ENCODE results near the gene UBTD1.
"Not testable (repeated sequence)": the region's sequence is repeated elsewhere in the genome, so short reads cannot be mapped to it uniquely, and the experiment has no call there.

The UBTD1 gene

DNA sequence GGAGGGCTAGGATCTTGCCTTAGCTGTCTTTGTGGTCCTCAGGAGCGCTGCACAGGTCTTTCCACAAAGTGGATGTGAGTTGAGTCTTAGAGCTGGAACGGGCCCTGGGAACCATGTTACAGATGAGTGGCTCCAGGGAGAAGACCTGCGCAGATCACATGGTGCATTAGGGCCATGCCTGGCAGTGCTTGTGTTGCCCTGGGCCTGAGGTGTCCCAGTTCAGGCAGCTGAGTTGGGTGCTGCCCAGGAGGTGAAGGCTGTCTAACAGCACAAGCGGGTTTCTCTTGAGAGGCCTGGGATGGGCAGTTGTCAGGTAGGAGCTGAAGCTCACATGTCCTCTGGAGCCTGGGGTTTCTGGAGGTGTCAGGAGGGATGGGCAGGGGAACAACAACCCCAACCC, 40.1 kb downstream of the UBTD1 start:
- no peak for DNase-seq (ENCODE audit: low read depth)

DNA sequence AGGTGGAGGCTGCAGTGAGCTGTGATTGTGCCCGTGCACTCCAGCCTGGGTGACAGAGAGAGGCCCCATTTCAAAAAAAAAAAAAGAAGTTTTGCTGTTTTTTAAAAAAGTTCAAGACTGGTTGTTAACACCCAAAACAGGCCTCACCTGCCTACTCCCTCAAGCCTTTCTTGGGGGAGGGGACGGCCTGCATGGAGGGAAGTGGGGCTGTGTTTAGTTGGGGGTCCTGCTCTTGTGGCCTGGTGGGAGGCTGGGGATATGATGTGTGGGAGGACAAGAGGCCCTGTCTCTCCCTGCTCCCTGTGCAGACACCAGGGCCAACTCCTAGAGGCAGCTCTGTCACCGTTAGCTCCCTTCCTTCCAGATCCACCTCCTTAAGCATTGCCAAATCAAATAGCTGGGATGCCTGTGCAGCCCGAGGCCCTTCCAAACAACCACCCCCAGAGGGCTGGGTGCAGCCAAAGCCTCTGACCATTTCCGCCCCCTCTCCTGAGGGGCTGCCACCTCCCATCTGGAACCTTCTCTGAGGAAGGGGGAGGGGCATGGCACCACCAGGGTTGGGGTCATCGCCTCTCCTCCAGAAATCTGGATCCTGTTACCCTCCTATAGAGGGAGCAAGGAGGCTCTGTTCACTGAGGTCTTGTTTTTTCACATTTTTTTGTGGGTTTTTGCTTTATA, 40.9 kb downstream of the UBTD1 start:
- DNase-seq (ENCODE audit: low read depth): peak; percentile 31

DNA sequence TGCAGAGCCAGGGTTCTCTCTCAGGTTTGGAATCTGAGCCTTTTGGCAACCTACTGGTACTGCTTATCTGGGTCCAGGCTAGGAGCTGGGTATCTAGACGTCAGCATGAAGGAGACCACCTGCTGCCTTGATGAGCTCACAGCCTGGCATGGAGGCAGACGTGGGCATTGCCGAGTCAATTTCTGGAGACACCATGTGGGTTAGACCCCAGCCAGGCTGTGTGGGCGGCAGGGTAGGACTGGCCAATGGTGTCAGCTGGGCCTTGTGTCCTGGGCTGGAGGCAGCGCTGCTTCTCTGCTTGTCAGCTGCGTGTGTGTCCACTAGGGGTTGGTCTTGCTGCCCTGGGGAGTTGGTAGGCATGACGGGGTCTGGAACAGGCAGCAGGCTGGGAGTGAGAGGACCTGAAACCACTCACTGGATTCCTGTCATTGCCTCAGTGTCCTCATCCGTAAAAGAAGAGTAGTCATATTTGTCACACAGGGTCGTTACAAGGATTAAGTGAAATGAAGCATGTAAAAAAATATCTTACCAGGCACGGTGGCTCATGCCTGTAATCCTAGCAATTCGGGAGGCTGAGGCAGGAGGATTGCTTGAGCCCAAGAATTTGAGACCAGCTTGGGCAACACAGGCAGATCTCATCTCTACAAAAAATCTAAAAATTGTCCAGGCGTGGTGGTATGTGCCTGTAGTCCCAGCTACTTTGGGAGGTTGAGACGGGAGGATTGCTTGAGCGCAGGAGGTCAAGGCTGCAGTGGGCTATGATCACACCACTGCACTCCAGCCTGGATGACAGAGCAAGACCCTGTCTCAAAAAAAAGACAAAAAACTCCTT, 42.2 kb downstream of the UBTD1 start:
- DNase-seq (ENCODE audit: low read depth): no peak

DNA sequence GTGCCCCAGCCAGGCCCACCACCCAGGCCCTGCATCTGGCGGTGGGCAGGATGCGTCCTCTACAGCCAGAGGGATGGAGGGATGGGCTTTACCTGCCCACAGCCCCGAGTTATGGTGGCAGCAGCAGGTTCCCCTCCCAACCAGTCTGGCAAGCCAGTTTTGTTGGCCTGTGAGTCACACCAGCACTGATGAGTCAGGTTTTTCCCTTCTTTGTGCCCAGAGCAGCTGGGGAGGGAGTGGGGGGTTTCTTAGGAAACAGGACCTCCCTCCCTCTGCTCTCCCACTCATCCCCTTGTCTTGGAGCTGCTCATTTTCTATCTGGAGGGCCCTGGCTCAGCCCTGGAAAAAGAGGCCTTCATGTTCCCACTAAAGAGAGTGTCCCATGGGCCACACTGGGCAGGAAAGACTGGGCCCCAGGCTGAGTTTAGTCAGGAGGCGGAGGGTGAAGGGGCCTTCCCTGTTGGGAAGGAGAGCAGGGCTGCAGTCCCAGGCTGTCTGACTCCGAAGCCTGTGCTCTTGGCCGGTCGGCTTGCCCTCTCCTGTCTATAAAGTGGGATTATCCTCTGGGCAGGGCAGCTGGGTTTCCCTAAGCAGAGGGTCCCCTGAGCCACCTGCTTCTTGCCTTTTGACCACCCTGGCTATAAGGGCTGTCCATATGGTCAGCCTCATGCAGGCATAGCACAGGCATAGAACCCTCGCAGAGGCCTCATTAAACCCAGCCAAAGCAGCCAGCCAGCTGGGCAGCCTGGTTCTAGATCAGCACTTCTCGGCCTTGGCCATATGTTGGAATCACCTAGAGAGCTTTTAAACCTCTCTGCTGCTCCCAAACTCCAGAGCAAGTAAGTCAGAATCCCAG, 43.7 kb downstream of the UBTD1 start:
- DNase-seq (ENCODE audit: low read depth): peak; percentile 97

DNA sequence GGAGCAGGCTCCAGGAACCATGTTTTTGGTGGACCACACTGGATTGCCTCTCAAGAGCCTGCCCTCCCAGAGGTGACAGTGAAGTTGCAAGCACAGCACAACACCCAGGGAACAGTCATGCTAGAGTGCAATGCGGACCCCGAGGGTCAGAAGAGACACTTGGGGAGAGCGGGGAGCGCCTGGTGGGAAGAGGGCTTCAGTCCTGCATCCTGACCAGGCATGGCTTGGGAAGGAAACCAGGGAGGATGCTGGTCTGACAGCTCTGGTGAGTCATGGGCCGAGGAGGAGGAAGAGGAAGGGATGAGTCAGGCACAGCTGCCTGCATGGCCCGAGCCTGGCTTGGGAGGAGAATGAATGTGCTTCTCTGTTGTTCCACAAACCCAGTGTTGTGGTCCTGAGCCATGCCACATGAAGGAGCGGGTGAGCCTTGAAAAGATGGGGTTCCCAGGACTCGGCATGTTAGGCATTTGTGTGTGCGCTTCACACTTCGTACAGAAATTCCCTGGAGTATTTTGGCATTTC, 44.4 kb downstream of the UBTD1 start:
- peak; percentile 97 for DNase-seq (ENCODE audit: low read depth)

DNA sequence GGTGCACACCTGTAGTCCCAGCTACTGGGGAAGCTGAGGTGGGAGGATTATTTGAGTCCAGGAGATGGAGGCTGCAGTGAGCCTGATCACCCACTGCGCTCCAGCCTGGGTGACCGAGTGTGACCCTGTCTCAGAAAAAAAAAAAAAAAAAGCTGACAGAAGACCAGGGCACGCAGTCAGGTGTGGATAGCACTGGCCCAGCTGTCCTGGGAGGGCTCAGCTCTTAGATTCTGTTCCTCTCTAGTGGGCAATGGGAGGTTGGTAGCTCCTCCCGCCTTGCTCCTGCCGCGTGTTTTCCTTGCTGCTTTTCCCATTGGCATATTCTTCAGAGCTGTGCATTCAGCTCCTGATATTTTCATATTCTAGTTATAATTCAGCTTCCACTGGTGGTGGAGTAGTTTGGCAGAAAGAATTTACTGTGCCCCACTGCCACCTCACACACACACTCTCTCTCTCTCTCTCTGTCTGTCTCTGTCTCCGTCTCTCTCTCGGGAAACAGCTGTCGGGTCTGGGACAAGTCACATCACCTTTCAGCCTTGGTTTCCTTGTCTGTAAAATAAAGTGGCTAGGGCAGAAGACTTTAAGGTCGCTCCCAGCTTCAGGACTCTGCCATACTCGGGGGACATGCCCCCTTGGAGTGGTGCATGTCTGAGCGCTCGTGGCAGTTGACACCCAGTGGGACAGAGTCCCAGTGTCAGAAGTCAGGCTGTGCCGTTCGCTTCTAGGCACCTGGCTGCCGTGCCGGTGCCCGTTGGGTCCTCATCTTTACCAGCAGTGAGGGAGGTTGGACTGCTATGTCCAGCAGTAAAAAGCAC, 47.9 kb downstream of the UBTD1 start:
- DNase-seq (ENCODE audit: low read depth): no peak

DNA sequence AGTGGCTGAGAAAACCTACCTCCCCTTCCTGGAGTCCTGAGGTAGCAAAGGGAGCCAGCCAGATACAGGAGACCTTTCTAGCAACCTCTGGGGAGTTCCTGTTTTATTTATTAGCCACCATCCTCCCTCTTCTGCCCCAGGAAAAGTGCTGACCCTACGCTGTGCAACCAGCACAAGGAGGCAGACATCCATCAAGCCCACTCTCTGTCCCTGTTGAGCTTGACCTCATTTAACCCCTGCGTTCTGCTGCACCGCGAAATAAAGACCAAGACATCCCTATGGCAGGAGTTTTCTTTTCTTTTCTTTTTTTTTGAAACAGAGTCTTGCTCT, 48.5 kb downstream of the UBTD1 start:
- DNase-seq (ENCODE audit: low read depth): no peak

DNA sequence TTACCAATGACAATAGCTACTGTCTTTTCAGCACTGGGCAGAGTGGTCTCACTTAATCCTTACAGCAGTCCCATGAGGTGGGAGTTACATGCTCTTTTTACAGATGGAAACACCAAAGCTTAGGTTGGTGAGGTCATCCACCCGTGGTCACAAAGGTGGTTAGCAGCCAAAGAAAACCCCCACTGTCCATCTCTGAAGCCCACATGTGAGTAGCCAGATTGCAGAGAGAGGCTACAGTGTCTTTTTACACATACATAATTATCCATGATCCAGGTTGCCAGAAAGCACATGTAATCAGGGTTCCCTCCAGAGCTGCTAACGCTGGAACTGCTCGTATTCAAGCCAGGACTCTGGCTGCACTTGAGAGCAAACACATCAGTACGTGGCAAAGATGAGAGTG, 49.2 kb downstream of the UBTD1 start:
- DNase-seq (ENCODE audit: low read depth): no peak

DNA sequence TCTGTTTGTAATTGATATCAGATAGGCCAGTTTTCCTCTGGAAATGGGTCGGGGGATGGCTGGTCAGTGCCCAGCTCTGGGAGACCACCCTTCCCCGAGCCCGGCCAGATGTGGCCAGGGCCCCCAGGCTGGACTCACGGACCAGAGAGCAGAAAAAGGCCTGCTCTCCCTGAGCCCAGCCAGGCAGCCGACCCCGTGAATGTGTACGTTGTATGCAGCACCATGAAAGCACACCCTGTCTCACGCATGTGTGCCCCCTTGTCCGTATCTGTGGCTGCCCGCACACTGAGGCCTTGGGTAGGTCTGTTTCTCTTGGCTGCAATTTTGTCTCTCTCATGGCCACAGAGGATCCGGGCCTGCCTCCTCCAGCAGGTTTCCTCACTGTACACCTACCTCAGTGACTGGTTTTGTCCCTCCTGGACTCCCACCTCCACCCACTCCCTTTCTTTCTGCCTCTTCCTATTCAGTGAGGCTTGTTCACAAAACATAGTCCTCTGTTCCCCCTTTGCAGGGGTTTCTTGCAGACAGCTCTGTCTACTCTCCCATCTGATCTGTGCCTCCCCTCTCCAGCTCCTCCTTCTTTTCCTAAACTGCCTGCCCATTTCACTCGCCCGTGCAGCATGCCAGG, 50.2 kb downstream of the UBTD1 start:
- DNase-seq (ENCODE audit: low read depth): no peak

DNA sequence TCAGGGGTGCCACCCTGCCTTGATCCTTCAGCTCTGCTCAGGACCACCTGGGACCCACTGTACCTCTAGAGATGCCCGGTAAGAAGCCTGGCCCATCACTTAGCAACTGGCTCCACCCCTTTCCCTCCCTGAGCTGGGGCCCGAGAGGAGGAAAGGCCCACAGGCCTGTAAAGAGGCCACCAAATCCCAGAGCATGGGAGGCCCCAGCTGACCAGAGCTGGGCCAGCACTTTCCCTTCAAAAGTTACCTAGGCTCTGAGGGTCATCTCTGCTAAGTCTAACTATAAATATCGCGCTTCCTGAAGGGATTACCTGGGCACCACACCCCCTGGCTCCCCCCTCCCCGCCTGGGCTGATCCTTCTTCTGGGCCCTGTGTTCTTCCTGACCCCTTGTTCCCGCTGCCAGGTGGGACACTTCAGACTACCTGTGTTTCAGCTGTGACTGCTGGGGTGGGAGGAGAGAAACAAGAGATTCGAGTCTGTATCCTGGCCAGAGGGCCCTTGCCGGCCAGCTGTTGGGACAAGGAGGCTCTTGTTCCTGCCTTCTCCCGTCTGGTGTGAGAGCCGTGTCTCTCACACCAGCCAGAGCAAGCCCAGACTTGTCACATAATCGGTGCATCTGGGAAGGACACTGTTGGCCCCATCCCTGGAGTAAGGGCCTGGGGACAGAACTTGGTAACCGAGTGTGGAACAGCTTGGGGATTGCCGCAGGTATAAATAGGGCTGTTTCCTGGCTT, 51.0 kb downstream of the UBTD1 start:
- no peak for DNase-seq (ENCODE audit: low read depth)

DNA sequence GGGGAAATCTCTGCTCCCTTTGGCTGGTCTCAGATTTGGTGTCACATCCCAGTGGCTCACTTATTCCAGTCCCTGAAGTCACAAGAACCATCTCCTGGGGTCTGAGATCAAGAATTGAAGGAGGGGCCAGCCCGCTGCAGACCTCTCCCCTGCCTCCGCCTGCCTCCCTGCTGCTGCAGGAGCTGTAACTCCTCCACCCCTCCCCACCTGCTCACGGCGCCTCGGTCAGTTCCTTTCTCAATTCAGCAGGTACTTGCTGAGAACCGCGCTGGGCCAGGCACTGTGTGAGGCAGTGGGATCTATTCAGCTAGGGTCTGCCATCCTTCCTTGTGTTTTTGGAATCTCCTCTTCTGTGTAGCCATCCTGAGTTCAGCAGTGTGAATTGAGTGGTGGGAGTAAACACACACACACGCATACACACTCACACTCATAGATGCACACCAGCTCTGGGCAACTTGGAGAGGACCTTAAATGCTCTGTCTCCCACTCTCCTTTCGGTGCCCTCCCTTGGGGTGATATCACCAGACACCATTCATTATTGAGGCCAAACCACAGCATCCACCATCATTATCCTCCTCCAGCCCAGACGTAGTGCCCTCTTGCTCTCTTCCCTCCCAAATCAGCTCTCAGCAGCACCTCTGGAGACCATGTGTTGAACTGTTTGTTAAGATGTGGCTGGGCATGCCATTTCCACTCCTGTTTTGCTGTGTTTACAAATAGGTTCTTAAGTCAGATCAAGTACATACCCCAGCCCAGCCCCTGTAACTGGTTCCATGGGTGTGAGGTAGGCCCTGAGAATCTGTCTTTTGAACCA, 51.8 kb downstream of the UBTD1 start:
- no peak for DNase-seq (ENCODE audit: low read depth)

DNA sequence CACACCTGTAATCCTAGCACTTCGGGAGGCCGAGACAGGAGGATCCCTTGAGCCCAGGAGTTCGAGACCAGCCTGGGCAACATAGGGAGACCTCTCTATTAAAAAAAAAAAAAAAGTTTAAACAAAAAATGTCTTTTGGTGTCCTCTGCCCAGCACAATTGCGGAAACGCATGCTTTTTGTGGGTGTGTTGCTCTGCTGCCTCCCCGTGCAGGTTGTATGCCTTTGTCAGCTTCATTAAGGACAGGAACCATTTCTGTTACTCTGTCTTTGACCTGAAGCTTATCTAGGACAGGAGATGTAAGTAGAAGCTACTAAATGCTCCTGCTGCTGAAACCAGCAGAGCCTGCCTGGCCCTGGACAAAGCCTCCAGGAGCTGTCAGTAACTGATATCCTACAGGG, 52.5 kb downstream of the UBTD1 start:
- no peak for DNase-seq (ENCODE audit: low read depth)

DNA sequence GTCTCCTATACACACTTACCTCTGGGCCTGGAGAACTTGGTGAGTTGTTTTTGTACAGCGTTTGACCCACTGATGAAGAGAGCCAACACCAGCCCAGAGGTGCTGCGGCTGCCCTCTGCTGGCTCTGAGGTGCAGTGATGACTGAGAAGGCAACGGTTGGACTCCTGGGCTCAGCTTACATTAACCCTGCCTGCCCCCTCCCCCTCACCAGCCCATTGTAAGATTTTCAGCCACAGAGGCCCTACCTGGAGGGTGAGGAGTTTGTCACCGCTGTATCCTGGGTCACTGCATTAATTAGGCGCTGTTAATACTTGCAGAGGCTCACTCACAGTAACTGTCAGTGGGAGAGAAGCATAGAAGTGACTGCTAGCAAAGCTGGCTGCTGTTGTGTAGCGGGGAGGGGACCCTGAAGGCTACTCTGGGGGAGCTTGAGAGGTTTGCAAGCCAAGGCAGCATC, 54.9 kb downstream of the UBTD1 start:
- DNase-seq (ENCODE audit: low read depth): peak; percentile 57

DNA sequence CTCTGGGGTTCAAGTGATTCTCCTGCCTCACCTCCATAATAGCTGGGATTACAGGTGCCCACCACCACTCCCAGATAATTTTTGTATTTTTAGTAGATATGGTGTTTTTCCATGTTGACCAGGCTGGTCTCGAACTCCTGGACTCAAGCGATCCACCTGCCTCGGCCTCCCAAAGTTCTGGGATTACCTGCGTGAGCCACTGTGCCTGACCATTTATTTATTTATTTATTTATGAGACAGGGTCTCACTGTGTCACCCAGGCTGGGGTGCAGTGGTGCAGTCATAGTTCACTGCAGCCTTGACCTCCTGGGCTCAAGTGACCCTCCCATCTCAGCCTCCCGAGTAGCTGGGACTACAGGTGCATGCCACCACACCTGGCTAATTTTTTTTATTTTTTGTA, 55.6 kb downstream of the UBTD1 start:
- not testable (repeated sequence) for DNase-seq (ENCODE audit: low read depth)

DNA sequence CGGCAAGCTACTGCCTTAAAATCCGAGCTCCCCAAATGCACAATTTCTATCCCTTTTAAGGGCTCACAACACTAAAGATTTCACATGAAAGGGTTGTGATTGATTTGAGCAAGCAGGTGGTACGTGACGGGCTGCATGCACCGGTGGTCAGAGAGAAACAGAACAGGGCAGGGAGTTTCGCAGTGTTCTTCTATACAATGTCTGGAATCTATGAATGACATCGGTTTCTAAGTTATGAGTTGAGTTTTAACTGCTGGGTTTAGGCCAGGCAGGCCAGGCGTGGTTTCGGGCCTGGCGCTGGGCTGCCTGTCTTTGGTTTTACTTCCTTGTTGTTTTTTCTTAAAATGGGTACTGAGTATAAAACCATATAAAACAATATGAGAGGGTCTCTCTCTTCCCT, 56.8 kb downstream of the UBTD1 start:
- DNase-seq (ENCODE audit: low read depth): not testable (repeated sequence)

DNA sequence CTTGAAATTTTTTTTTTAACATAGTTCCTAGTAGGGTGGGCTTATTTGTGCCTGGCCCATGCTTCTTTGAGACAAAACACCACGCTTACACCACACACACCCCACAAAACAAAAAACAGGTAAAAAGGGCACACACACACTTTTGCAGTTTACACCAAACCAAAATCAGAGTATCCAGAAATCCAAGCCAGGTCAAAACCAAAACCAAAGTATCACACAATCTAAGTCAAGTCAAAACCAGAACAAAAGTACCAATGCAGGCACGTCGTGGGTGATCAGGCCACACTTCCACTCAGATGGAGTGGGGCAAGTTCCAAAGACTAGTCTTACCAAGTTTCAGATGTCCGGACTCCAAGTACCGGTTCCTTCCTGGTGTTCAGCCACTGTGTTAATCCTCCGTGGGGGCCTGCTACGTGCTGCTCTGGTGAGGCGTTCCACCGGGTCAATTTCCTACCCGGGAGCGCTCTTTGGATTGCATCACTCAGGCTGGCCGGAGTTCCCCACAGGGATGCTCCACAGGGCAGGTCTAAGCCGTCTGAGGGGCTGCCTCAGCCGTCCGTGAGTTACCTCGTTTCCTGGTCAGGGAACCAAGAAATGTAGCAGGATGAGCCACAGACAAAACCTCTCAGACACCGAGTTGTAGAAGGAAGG, 62.1 kb downstream of the UBTD1 start:
- DNase-seq (ENCODE audit: low read depth): peak; percentile 50

DNA sequence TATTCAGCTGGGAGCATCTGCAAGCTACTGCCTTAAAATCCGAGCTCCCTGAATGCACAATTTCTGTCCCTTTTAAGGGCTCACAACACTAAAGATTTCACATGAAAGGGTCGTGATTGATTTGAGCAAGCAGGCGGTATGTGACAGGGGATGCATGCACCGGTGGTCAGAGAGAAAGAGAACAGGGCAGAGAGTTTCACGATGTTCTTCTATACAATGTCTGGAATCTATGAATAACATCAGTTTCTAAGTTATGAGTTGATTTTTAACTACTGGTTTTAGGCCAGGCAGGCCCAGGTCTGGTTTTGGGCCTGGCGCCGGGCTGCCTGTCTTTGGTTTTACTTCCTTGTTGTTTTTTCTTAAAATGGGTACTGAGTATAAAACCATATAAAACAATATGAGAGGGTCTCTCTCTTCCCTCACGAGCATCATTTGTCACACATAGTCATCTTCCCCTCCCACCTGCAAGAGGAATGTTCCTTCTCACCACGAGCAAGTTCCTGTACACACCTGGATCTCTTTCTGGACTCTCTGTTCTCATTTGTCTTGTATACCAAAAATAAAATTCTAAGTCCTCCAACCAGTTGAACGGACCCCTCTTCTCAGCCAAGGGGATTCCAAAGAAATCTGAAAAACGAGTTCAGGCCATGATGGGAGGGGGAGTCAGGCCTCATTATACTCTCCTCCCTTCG, 62.8 kb downstream of the UBTD1 start:
- DNase-seq (ENCODE audit: low read depth): not testable (repeated sequence)

DNA sequence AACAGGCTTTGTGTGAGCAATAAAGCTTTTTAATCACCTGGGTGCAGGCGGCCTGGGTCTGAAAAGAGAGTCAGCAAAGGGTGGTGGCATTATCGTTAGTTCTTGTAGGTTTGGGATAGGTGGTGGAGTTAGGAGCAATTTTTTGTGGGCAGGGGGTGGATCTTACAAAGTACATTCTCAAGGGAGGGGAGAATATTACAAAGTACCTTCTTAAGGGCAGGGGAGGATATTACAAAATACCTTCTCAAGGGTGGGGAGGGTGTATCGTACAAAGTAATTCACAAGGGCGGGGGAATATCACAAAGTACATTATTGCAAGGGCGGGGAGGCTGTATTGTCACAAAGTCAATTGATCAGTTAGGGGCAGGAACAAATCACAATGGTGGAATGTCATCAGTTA, 63.6 kb downstream of the UBTD1 start:
- not testable (repeated sequence) for DNase-seq (ENCODE audit: low read depth)

Measured in stromal cell of bone marrow (primary cell).